ENCODE results near the gene ACTA2.

DNA sequence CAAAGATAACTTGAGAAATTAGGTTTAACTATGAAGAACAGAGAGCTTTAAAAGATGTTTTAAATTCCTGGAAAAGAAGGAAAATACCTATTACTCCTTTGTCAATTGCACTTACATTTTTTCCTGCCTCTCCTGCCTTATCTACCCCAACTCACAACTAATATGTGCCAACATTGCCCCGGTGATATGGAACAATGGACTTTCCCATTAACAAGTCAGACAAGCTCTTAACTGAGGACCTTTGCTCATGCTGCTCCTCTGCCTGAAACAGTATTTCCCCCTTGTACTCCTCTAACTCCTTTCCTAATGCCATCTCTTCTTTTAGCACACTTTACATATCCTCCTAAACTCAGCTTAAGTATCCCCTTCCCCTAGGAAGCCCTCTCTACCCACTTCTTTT lies 4.8 kb upstream of the ACTA2 start:
- TF ChIP-seq, protein P1, sequence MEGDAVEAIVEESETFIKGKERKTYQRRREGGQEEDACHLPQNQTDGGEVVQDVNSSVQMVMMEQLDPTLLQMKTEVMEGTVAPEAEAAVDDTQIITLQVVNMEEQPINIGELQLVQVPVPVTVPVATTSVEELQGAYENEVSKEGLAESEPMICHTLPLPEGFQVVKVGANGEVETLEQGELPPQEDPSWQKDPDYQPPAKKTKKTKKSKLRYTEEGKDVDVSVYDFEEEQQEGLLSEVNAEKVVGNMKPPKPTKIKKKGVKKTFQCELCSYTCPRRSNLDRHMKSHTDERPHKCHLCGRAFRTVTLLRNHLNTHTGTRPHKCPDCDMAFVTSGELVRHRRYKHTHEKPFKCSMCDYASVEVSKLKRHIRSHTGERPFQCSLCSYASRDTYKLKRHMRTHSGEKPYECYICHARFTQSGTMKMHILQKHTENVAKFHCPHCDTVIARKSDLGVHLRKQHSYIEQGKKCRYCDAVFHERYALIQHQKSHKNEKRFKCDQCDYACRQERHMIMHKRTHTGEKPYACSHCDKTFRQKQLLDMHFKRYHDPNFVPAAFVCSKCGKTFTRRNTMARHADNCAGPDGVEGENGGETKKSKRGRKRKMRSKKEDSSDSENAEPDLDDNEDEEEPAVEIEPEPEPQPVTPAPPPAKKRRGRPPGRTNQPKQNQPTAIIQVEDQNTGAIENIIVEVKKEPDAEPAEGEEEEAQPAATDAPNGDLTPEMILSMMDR (conservative IDR thresholded peaks at IDR 0.05 in 1 of 2, IDR thresholded peaks at IDR 0.05 in 1 of 2; ENCODE audit: extremely low read depth in 1 of 2, insufficient read depth in 1 of 2, low read depth in 1 of 2, low read length in 2 of 2) = no peak
- no peak for TF ChIP-seq EZH2 (IDR thresholded peaks at IDR 0.05; ENCODE audit: borderline replicate concordance, low read length)

Measured in mammary epithelial cell (primary cell).